Endothelial cell (in vitro differentiated cells): ENCODE measurements around the gene KPNB1. TPM values are rescaled to one million over a fixed set of nuclear protein-coding genes. Genes with fewer than 3 reads are reported as not detected.

Source experiments
- DNase-seq: peaks from one replicate; pipeline ENCODE4 v3.0.0; 2021; ENCODE audit warnings: low spot score
- H3K27ac Mint-ChIP-seq: one replicate; pipeline ENCODE4 v1.8.0; 2021; ENCODE audit warnings: mixed read lengths, inconsistent platforms; ENCODE audit not compliant: unreplicated experiment
- H3K27me3 Mint-ChIP-seq: one replicate; pipeline ENCODE4 v1.8.0; 2021; ENCODE audit warnings: mild to moderate bottlenecking, moderate library complexity, mixed read lengths, inconsistent platforms; ENCODE audit not compliant: unreplicated experiment
- H3K36me3 Mint-ChIP-seq: one replicate; pipeline ENCODE4 v1.8.0; 2021; ENCODE audit warnings: mild to moderate bottlenecking, low read depth, mixed read lengths, inconsistent platforms; ENCODE audit not compliant: unreplicated experiment
- H3K4me1 Mint-ChIP-seq: one replicate; pipeline ENCODE4 v1.8.0; 2021; ENCODE audit warnings: mild to moderate bottlenecking, mixed read lengths, inconsistent platforms; ENCODE audit not compliant: unreplicated experiment
- H3K4me3 Mint-ChIP-seq: one replicate; pipeline ENCODE4 v1.8.0; 2021; ENCODE audit warnings: mild to moderate bottlenecking, mixed read lengths, inconsistent platforms; ENCODE audit not compliant: unreplicated experiment
- H3K9me3 Mint-ChIP-seq: one replicate; pipeline ENCODE4 v1.8.0; 2021; ENCODE audit warnings: mixed read lengths, inconsistent platforms; ENCODE audit not compliant: unreplicated experiment
- total RNA-seq: library from RNA; stranded (reverse); fragmentation: NEBNext Ultra II Directional; extraction: Animal tissue kit (Norgen Biotek cat#: 25700); gene quantifications from one replicate; pipeline ENCODE4 v1.2.1, GENCODE V29; 2021; ENCODE audit not compliant: unreplicated experiment
- TF ChIP-seq, protein P1 (sequence below): fragments of 200-600 bp; sonication (generic); IDR thresholded peaks from one replicate; pipeline ENCODE4 v1.5.0; 2021; ENCODE audit warnings: antibody characterized with exemption; ENCODE audit not compliant: unreplicated experiment

Gene KPNB1
- total RNA-seq, 1 donor from 2014 or later = 376 TPM

DNA sequence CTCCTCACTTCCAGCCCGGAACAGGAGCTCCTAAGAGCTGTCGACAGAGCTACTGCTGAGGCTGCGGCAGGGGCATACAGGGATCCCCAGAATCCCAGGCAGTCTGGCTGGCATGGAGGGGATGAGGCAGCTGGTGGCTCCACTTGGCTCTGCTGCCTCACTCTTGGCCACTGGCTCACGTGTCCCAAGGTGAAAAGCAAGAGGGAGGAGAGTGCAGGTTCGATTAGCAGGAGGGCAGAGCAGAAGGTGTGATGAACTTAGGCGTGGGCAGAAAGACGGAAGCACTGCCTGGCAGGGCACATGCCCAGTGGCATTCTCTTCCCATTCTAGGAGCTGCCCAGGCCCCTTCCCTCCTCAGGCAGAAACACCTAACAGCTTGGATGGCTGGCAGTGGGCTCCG is 72.0 kb downstream of the KPNB1 start:
- no peak for DNase-seq
- H3K4me3 Mint-ChIP-seq = peak overlapping the region; percentile 59
- TF ChIP-seq, protein P1, sequence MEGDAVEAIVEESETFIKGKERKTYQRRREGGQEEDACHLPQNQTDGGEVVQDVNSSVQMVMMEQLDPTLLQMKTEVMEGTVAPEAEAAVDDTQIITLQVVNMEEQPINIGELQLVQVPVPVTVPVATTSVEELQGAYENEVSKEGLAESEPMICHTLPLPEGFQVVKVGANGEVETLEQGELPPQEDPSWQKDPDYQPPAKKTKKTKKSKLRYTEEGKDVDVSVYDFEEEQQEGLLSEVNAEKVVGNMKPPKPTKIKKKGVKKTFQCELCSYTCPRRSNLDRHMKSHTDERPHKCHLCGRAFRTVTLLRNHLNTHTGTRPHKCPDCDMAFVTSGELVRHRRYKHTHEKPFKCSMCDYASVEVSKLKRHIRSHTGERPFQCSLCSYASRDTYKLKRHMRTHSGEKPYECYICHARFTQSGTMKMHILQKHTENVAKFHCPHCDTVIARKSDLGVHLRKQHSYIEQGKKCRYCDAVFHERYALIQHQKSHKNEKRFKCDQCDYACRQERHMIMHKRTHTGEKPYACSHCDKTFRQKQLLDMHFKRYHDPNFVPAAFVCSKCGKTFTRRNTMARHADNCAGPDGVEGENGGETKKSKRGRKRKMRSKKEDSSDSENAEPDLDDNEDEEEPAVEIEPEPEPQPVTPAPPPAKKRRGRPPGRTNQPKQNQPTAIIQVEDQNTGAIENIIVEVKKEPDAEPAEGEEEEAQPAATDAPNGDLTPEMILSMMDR = no peak
- no peaks in the 10 kb centered on the region for H3K36me3 Mint-ChIP-seq
- peaks cover 26% of the 10 kb centered on the region for H3K4me1 Mint-ChIP-seq
- H3K27ac Mint-ChIP-seq = no peak overlapping the region
- H3K27me3 Mint-ChIP-seq = peaks cover 19% of the 10 kb centered on the region
- H3K9me3 Mint-ChIP-seq = no peaks in the 10 kb centered on the region

- Mint-ChIP-seq H3K36me3 (no peaks in the 10 kb centered on the region), H3K4me1 (peaks cover 19% of the 10 kb centered on the region), H3K27ac (no peak overlapping the region), H3K4me3 (no peak overlapping the region), H3K9me3 (no peaks in the 10 kb centered on the region), H3K27me3 (peaks cover 14% of the 10 kb centered on the region)
- DNase-seq = no peak
- TF ChIP-seq, protein P1 = no peak
These were observed 75.0 kb downstream of the KPNB1 start for GRCh38 chr17:47724705-47725104.

DNA sequence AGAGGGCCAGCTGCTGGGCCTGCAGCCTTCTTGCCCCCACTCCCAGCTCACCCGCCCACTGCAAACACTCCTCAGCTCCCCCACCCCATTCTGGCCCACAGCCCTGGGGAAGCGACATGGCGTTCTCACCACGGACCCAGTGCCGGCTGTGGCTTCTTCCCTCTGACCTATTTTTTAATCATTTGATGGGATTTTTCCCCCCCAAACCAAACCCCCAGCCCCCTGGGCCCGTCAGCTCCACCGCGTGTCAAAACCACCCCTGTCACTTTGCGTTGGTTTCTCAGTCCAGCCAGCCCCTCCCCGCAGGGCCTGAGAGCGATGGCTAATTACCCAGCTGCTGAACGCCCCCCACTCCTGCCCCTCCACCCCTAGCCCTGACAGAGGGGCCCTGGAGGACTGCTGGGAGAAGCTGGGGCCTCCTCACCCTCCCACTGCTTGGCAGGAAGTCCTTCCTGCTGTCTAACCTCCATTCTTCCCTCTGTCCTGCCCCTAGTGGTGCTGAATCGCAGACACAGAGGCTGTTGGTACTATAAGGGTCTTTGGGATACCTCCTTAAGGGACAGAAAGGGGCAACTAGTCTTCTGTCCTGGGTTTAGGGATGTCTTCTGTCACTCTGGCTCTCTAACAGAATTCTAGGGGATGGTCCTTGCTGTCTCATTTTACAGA is 75.9 kb downstream of the KPNB1 start:
- no peaks in the 10 kb centered on the region for H3K36me3 Mint-ChIP-seq
- TF ChIP-seq, protein P1 = no peak
- no peak overlapping the region for H3K4me3 Mint-ChIP-seq
- no peak for DNase-seq
- no peak overlapping the region for H3K27ac Mint-ChIP-seq
- H3K9me3 Mint-ChIP-seq = no peaks in the 10 kb centered on the region
- peaks cover 13% of the 10 kb centered on the region for H3K27me3 Mint-ChIP-seq
- peaks cover 19% of the 10 kb centered on the region for H3K4me1 Mint-ChIP-seq

- TF ChIP-seq, protein P1 = no peak
- Mint-ChIP-seq H3K27me3 (peaks cover 16% of the 10 kb centered on the region), H3K4me3 (peak overlapping the region; percentile 61), H3K27ac (no peak overlapping the region), H3K9me3 (no peaks in the 10 kb centered on the region), H3K4me1 (peaks cover 19% of the 10 kb centered on the region), H3K36me3 (no peaks in the 10 kb centered on the region)
- DNase-seq = no peak
These were observed 77.3 kb downstream of the KPNB1 start for GRCh38 chr17:47726796-47727703.

DNA sequence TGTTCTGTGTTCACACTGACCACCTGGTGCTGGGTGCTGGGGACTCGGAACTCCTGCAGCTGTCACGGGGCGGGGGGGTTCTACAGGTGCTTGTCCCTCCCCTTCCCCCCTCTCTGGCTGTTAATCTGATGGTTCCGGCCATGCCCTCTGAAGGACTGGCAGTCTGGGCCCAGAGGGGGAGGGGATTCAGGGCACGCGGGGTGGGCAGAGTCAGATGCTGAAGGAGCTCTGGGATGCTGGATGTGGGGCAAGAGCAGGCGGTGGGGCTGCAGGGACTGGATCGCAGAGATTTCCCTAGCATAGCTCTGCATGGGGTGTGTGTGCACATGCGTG is 78.0 kb downstream of the KPNB1 start:
- Mint-ChIP-seq H3K4me3 (no peak overlapping the region), H3K9me3 (no peaks in the 10 kb centered on the region), H3K36me3 (no peaks in the 10 kb centered on the region), H3K4me1 (peaks cover 26% of the 10 kb centered on the region), H3K27me3 (peaks cover 19% of the 10 kb centered on the region), H3K27ac (no peak overlapping the region)
- TF ChIP-seq, protein P1 = no peak
- DNase-seq = no peak
